Activated T-cell treated with anti-CD3 and anti-CD28 coated beads, Interleukin-2, amount 50 U/mL, for 72 hours (primary cell): Measurements from ENCODE around the gene B3GNT7. TPM values are rescaled to one million over a fixed set of nuclear protein-coding genes. Genes with fewer than 3 reads are reported as not detected.
A peak's percentile ranks its signal among the peaks of the same experiment; 100 is the strongest.
"Not testable (repeated sequence)": the region's sequence is repeated elsewhere in the genome, so short reads cannot be mapped to it uniquely, and the experiment has no call there.

ENCODE experiments used
- ATAC-seq, 2 donors: fragments of 150-1000 bp; cut with Tn5 transposase; replicated peaks in 1 of 2; 2 replicates each; pipeline ENCODE4 v1.10.0; 2021; ENCODE audit warnings: moderate library complexity in 2 of 2, mild to moderate bottlenecking in 1 of 2
- DNase-seq, 2 donors: peaks; one replicate each; pipeline ENCODE4 v3.0.0; 2021 to 2022; ENCODE audit warnings: mixed read lengths in 1 of 2
- H3K27ac Mint-ChIP-seq: one replicate; pipeline ENCODE4 v1.8.0; 2022; ENCODE audit warnings: mild to moderate bottlenecking, moderate library complexity, mixed read lengths
- H3K27me3 Mint-ChIP-seq: one replicate; pipeline ENCODE4 v1.8.0; 2022; ENCODE audit warnings: low read depth, mixed read lengths
- H3K36me3 Mint-ChIP-seq, 2 donors: one replicate each; pipeline ENCODE4 v1.8.0; 2022; ENCODE audit warnings: mixed read lengths in 2 of 2, mild to moderate bottlenecking in 1 of 2; ENCODE audit not compliant: insufficient read depth in 2 of 2
- H3K4me1 Mint-ChIP-seq: one replicate; pipeline ENCODE4 v1.8.0; 2022; ENCODE audit warnings: low read depth, mixed read lengths
- H3K4me3 Mint-ChIP-seq, 2 donors: one replicate each; pipeline ENCODE4 v1.8.0; 2022; ENCODE audit warnings: mild to moderate bottlenecking in 2 of 2, mixed read lengths in 2 of 2, moderate library complexity in 2 of 2
- H3K9me3 Mint-ChIP-seq, 2 donors: one replicate each; pipeline ENCODE4 v1.8.0; 2022; ENCODE audit warnings: mixed read lengths in 2 of 2
- total RNA-seq, 2 donors: library from RNA; stranded (reverse); gene quantifications; one replicate each; pipeline ENCODE4 v1.2.3, GENCODE V29; 2022

Gene B3GNT7
- under 1 TPM; 0.34 to 0.76 TPM for total RNA-seq

- DNase-seq (no peak), ATAC-seq (peak in 1 of 2 donors; percentile 12)
- Mint-ChIP-seq H3K36me3 (no peaks in the 10 kb centered on the region), H3K4me1 (peaks cover 28% of the 10 kb centered on the region), H3K4me3 (peak within 1 kb of the TSS; percentile 61 to 76), H3K27ac (no peak within 1 kb of the TSS), H3K27me3 (peaks cover 42% of the 10 kb centered on the region), H3K9me3 (no peaks in the 10 kb centered on the region)
Observed at GRCh38 chr2:231395188-231396057, at the start of gene B3GNT7. B3GNT7 (plus strand) TSS chr2:231395710; CDS start chr2:231395804, 94 bp downstream.

- DNase-seq (no peak), ATAC-seq (no peak)
- Mint-ChIP-seq H3K36me3 (no peaks in the 10 kb centered on the region), H3K27me3 (peaks cover 5% of the 10 kb centered on the region), H3K27ac (no peak overlapping the region), H3K9me3 (no peaks in the 10 kb centered on the region), H3K4me1 (no peaks in the 10 kb centered on the region), H3K4me3 (no peak overlapping the region)
Observed at GRCh38 chr2:231347081-231347480, 48.4 kb upstream of the B3GNT7 start.

- DNase-seq (no peak), ATAC-seq (no peak)
- H3K27me3 Mint-ChIP-seq: peaks cover 5% of the 10 kb centered on the region
- no peaks in the 10 kb centered on the region for H3K9me3 Mint-ChIP-seq
- no peak overlapping the region for H3K4me3 Mint-ChIP-seq
- no peaks in the 10 kb centered on the region for H3K36me3 Mint-ChIP-seq
- H3K27ac Mint-ChIP-seq: no peak overlapping the region
- H3K4me1 Mint-ChIP-seq: no peaks in the 10 kb centered on the region
Observed at GRCh38 chr2:231347638-231348037, 47.9 kb upstream of the B3GNT7 start.

GRCh38 chr2:231348173-231348572 is 47.3 kb upstream of the B3GNT7 start:
- no peak for DNase-seq
- no peaks in the 10 kb centered on the region for H3K9me3 Mint-ChIP-seq
- peaks cover 5% of the 10 kb centered on the region for H3K27me3 Mint-ChIP-seq
- no peaks in the 10 kb centered on the region for H3K4me1 Mint-ChIP-seq
- ATAC-seq: no peak
- H3K27ac Mint-ChIP-seq: no peak overlapping the region
- H3K4me3 Mint-ChIP-seq: no peak overlapping the region
- H3K36me3 Mint-ChIP-seq: no peaks in the 10 kb centered on the region

GRCh38 chr2:231348704-231349373 is 46.7 kb upstream of the B3GNT7 start:
- Mint-ChIP-seq H3K36me3 (no peaks in the 10 kb centered on the region), H3K27ac (no peak overlapping the region), H3K27me3 (peaks cover 5% of the 10 kb centered on the region), H3K9me3 (no peaks in the 10 kb centered on the region), H3K4me3 (no peak overlapping the region), H3K4me1 (no peaks in the 10 kb centered on the region)
- ATAC-seq: no peak
- no peak for DNase-seq

- DNase-seq, H3K27me3 Mint-ChIP-seq, ATAC-seq, H3K36me3 Mint-ChIP-seq, H3K9me3 Mint-ChIP-seq, H3K4me3 Mint-ChIP-seq, H3K4me1 Mint-ChIP-seq, H3K27ac Mint-ChIP-seq: not testable (repeated sequence)
Observed at GRCh38 chr2:231349374-231349735, 46.2 kb upstream of the B3GNT7 start.

GRCh38 chr2:231351648-231352047 is 43.9 kb upstream of the B3GNT7 start:
- H3K36me3 Mint-ChIP-seq: no peaks in the 10 kb centered on the region
- ATAC-seq: no peak
- H3K27ac Mint-ChIP-seq: no peak overlapping the region
- no peak overlapping the region for H3K4me3 Mint-ChIP-seq
- no peaks in the 10 kb centered on the region for H3K9me3 Mint-ChIP-seq
- peaks cover 5% of the 10 kb centered on the region for H3K27me3 Mint-ChIP-seq
- no peak for DNase-seq
- no peaks in the 10 kb centered on the region for H3K4me1 Mint-ChIP-seq

- DNase-seq (no peak), ATAC-seq (no peak)
- H3K4me3 Mint-ChIP-seq: no peak overlapping the region
- no peaks in the 10 kb centered on the region for H3K9me3 Mint-ChIP-seq
- H3K4me1 Mint-ChIP-seq: no peaks in the 10 kb centered on the region
- H3K27ac Mint-ChIP-seq: no peak overlapping the region
- no peaks in the 10 kb centered on the region for H3K27me3 Mint-ChIP-seq
- no peaks in the 10 kb centered on the region for H3K36me3 Mint-ChIP-seq
Observed at GRCh38 chr2:231353469-231353868, 42.0 kb upstream of the B3GNT7 start.

GRCh38 chr2:231355508-231356465 is 39.7 kb upstream of the B3GNT7 start:
- Mint-ChIP-seq H3K36me3 (no peaks in the 10 kb centered on the region), H3K27me3 (no peaks in the 10 kb centered on the region), H3K4me1 (peaks cover 4% of the 10 kb centered on the region), H3K9me3 (no peaks in the 10 kb centered on the region), H3K4me3 (no peak overlapping the region), H3K27ac (no peak overlapping the region)
- no peak for DNase-seq
- no peak for ATAC-seq

- Mint-ChIP-seq H3K36me3 (no peaks in the 10 kb centered on the region), H3K9me3 (no peaks in the 10 kb centered on the region), H3K27ac (no peak overlapping the region), H3K4me3 (no peak overlapping the region), H3K27me3 (no peaks in the 10 kb centered on the region), H3K4me1 (peaks cover 6% of the 10 kb centered on the region)
- no peak for ATAC-seq
- no peak for DNase-seq
Observed at GRCh38 chr2:231356466-231356844, 39.1 kb upstream of the B3GNT7 start.

GRCh38 chr2:231357048-231357447 is 38.5 kb upstream of the B3GNT7 start:
- H3K27me3 Mint-ChIP-seq: no peaks in the 10 kb centered on the region
- no peak for ATAC-seq
- H3K27ac Mint-ChIP-seq: no peak overlapping the region
- peaks cover 12% of the 10 kb centered on the region for H3K4me1 Mint-ChIP-seq
- DNase-seq: no peak
- no peak overlapping the region for H3K4me3 Mint-ChIP-seq
- H3K36me3 Mint-ChIP-seq: no peaks in the 10 kb centered on the region
- H3K9me3 Mint-ChIP-seq: no peaks in the 10 kb centered on the region

- Mint-ChIP-seq H3K27me3 (no peaks in the 10 kb centered on the region), H3K27ac (no peak overlapping the region), H3K36me3 (no peaks in the 10 kb centered on the region), H3K4me1 (peaks cover 20% of the 10 kb centered on the region), H3K9me3 (no peaks in the 10 kb centered on the region), H3K4me3 (no peak overlapping the region)
- ATAC-seq (no peak), DNase-seq (no peak)
Observed at GRCh38 chr2:231357931-231358330, 37.6 kb upstream of the B3GNT7 start.

GRCh38 chr2:231359441-231359840 is 36.1 kb upstream of the B3GNT7 start:
- H3K9me3 Mint-ChIP-seq: no peaks in the 10 kb centered on the region
- no peak for ATAC-seq

More at GRCh38 chr2:231359441-231359840, 36.1 kb upstream of the B3GNT7 start:
- peaks cover 20% of the 10 kb centered on the region for H3K4me1 Mint-ChIP-seq
- no peak overlapping the region for H3K4me3 Mint-ChIP-seq
- H3K27ac Mint-ChIP-seq: no peak overlapping the region
- H3K36me3 Mint-ChIP-seq: no peaks in the 10 kb centered on the region
- DNase-seq: no peak
- H3K27me3 Mint-ChIP-seq: no peaks in the 10 kb centered on the region
